ENCODE measurements around the gene NCKIPSD. TPM values are rescaled to one million over a fixed set of nuclear protein-coding genes. Genes with fewer than 3 reads are reported as not detected.

Gene NCKIPSD
- polyA plus RNA-seq, 5 donors, result 13.0 to 21.2 (median 18.4) TPM

- no peak for DNase-seq
Measured at GRCh38 chr3:48698891-48699290, 13.2 kb upstream of the NCKIPSD start.

GRCh38 chr3:48697952-48698351 is 12.2 kb upstream of the NCKIPSD start:
- DNase-seq, result no peak

GRCh38 chr3:48696601-48697000 is 10.9 kb upstream of the NCKIPSD start:
- DNase-seq, result no peak

- no peak for DNase-seq
Measured at GRCh38 chr3:48696156-48696555, 10.4 kb upstream of the NCKIPSD start.

- no peak for DNase-seq
Measured at GRCh38 chr3:48695393-48695753, 9.7 kb upstream of the NCKIPSD start.

GRCh38 chr3:48694610-48695392 is 9.1 kb upstream of the NCKIPSD start:
- DNase-seq, result peak; percentile 77

- DNase-seq, result no peak
Measured at GRCh38 chr3:48693826-48694225, 8.1 kb upstream of the NCKIPSD start.

- no peak for DNase-seq
Measured at GRCh38 chr3:48692551-48692950, 6.8 kb upstream of the NCKIPSD start.

- DNase-seq, result no peak
Measured at GRCh38 chr3:48690846-48691458, 5.2 kb upstream of the NCKIPSD start.

GRCh38 chr3:48689384-48689783 is 3.7 kb upstream of the NCKIPSD start:
- DNase-seq, result no peak

- DNase-seq, result no peak
Measured at GRCh38 chr3:48688737-48689075, 3.0 kb upstream of the NCKIPSD start.

GRCh38 chr3:48688032-48688736 is 2.5 kb upstream of the NCKIPSD start:
- DNase-seq, result no peak

GRCh38 chr3:48687220-48687678 is 1.5 kb upstream of the NCKIPSD start:
- DNase-seq, result no peak

GRCh38 chr3:48686538-48687219 is 964 bp upstream of the NCKIPSD start:
- no peak for DNase-seq

- no peak for DNase-seq
Measured at GRCh38 chr3:48685293-48685602, 467 bp downstream of the NCKIPSD start.

- DNase-seq, result no peak
Measured at GRCh38 chr3:48684480-48685143, 1.1 kb downstream of the NCKIPSD start.

- DNase-seq, result no peak
Measured at GRCh38 chr3:48684054-48684349, 1.7 kb downstream of the NCKIPSD start.

- DNase-seq, result no peak
Measured at GRCh38 chr3:48682786-48683185, 2.9 kb downstream of the NCKIPSD start.

GRCh38 chr3:48681974-48682610 is 3.6 kb downstream of the NCKIPSD start:
- no peak for DNase-seq

- DNase-seq, result no peak
Measured at GRCh38 chr3:48681541-48681880, 4.2 kb downstream of the NCKIPSD start.

GRCh38 chr3:48680811-48681540 is 4.7 kb downstream of the NCKIPSD start:
- DNase-seq, result no peak

All from right lung (tissue), 5 donors.